Esophagus squamous epithelium (tissue), 4 donors: ENCODE data around the gene VRK2.

ENCODE experiments used
- CTCF ChIP-seq, 6 experiments: fragments of 450-650 bp in 4 of 6; fragments of 200-600 bp in 2 of 6; sonication (generic) in 2 of 6; IDR thresholded peaks; one replicate each; pipeline ENCODE4 v1.5.1; 2016 to 2019; ENCODE audit warnings: antibody characterized with exemption in 6 of 6, mild to moderate bottlenecking in 4 of 6, moderate library complexity in 4 of 6
- POLR2A ChIP-seq, 4 donors: fragments of 450-650 bp; IDR thresholded peaks; one replicate each; pipeline ENCODE4 v1.6.1; 2017; ENCODE audit warnings: antibody characterized with exemption in 4 of 4, mild to moderate bottlenecking in 4 of 4, moderate library complexity in 3 of 4

GRCh38 chr2:58120626-58121229 lies 74.1 kb downstream of the VRK2 start:
- TF ChIP-seq CTCF (IDR thresholded peaks at IDR 0.05) (no peak), POLR2A (IDR thresholded peaks at IDR 0.05) (no peak)
